SK-N-SH (cell line): ENCODE results near the gene CTTN. TPM values are rescaled to one million over a fixed set of nuclear protein-coding genes. Genes with fewer than 3 reads are reported as not detected.

Experiments
- CTCF ChIA-PET: fragments of 300-600, 350-600 bp; formaldehyde crosslinking; extraction: SDS; loops from one replicate; lab custom pipeline; 2021; lab: Yijun Ruan, JAX
- POLR2A ChIA-PET: fragments of 350-600 bp; sonication (Branson Sonifier 250); formaldehyde crosslinking; extraction: SDS; loops from one replicate; lab custom pipeline; 2020; ENCODE audit warnings: antibody characterized with exemption, inconsistent platforms; lab: Yijun Ruan, JAX
- DNase-seq: peaks from one replicate; pipeline ENCODE4 v3.0.0; 2012
- H2AFZ ChIP-seq: fragments of 200-600 bp; sonication (generic); 2 replicates; pipeline ENCODE4 v1.8.1; 2016; ENCODE audit warnings: antibody characterized with exemption, mild to moderate bottlenecking, low read depth
- H3F3A ChIP-seq: fragments of 200-600 bp; sonication (generic); replicated peaks from 2 replicates; pipeline ENCODE3; 2016; ENCODE audit warnings: antibody characterized with exemption, mild to moderate bottlenecking; ENCODE audit not compliant: insufficient read depth
- H3K27ac ChIP-seq, 2 experiments: fragments of 200-500 bp in 1 of 2; fragments of 200-600 bp in 1 of 2; sonication (Bioruptor generic) in 1 of 2; sonication (generic), shearing (Covaris generic) in 1 of 2; 2 replicates each; pipeline versions ENCODE4 v1.5.1 to v1.6.1; 2014 to 2016; ENCODE audit warnings: low read depth in 2 of 2, inconsistent platforms in 1 of 2, low read length in 1 of 2, mild to moderate bottlenecking in 1 of 2, mixed read lengths in 1 of 2
- H3K27me3 ChIP-seq: fragments of 200-600 bp; sonication (generic), shearing (Covaris generic); 2 replicates; pipeline ENCODE4 v1.6.1; 2016; ENCODE audit warnings: mixed run types; ENCODE audit not compliant: insufficient read depth
- H3K36me3 ChIP-seq, 2 experiments: fragments of 200-500 bp in 1 of 2; fragments of 200-600 bp in 1 of 2; sonication (Bioruptor generic) in 1 of 2; sonication (generic) in 1 of 2; replicated peaks in 1 of 2; 2 replicates each; pipeline versions ENCODE3 to v1.5.1; 2014 to 2016; ENCODE audit warnings: low read length in 1 of 2, mild to moderate bottlenecking in 1 of 2; ENCODE audit not compliant: insufficient read depth in 2 of 2, control insufficient read depth in 1 of 2
- H3K4me1 ChIP-seq, 2 experiments: fragments of 200-500 bp in 1 of 2; fragments of 200-600 bp in 1 of 2; sonication (Bioruptor generic) in 1 of 2; sonication (generic), shearing (Covaris generic) in 1 of 2; 2 replicates each; pipeline versions ENCODE4 v1.5.1 to v1.6.1; 2014 to 2016; ENCODE audit warnings: low read depth in 1 of 2, low read length in 1 of 2, mixed run types in 1 of 2; ENCODE audit not compliant: insufficient read depth in 2 of 2, control insufficient read depth in 1 of 2
- H3K4me2 ChIP-seq: fragments of 200-600 bp; sonication (generic), shearing (Covaris generic); 2 replicates; pipeline ENCODE4 v1.6.1; 2017; ENCODE audit warnings: mixed run types
- H3K4me3 ChIP-seq, 2 experiments: fragments of 200-500 bp in 1 of 2; fragments of 200-600 bp in 1 of 2; sonication (Bioruptor generic) in 1 of 2; sonication (generic), shearing (Covaris generic) in 1 of 2; 2 replicates each; pipeline versions ENCODE4 v1.5.1 to v1.8.1; 2014 to 2016; ENCODE audit warnings: low read depth in 2 of 2, inconsistent platforms in 1 of 2, low read length in 1 of 2, mild to moderate bottlenecking in 1 of 2, mixed read lengths in 1 of 2, moderate library complexity in 1 of 2
- H3K79me2 ChIP-seq: fragments of 200-600 bp; sonication (generic); 2 replicates; pipeline ENCODE4 v1.8.1; 2017; ENCODE audit warnings: mild to moderate bottlenecking; ENCODE audit not compliant: insufficient read depth
- H3K9ac ChIP-seq: fragments of 200-600 bp; sonication (generic); 2 replicates; pipeline ENCODE4 v1.6.1; 2017; ENCODE audit warnings: mixed run types
- H3K9me2 ChIP-seq: fragments of 200-600 bp; sonication (generic); 2 replicates; pipeline ENCODE4 v1.6.1; 2017; ENCODE audit warnings: mixed run types
- H3K9me3 ChIP-seq: fragments of 200-600 bp; sonication (generic); 2 replicates; pipeline ENCODE4 v1.6.1; 2017; ENCODE audit warnings: mixed run types, mild to moderate bottlenecking, moderate library complexity
- H4K20me1 ChIP-seq: fragments of 200-600 bp; sonication (generic); 2 replicates; pipeline ENCODE4 v1.6.1; 2017; ENCODE audit warnings: mild to moderate bottlenecking, mixed run types; ENCODE audit not compliant: insufficient read depth
- CHD2 ChIP-seq: fragments of 150-350 bp; IDR thresholded peaks from 2 replicates; pipeline ENCODE4 v1.6.1; 2018; ENCODE audit warnings: low read length; ENCODE audit not compliant: partially characterized antibody
- EZH2phosphoT487 ChIP-seq: fragments of 200-600 bp; sonication (generic); IDR thresholded peaks from 2 replicates; pipeline ENCODE4 v1.6.1; 2017; ENCODE audit warnings: low read depth, mixed run types, mild to moderate bottlenecking, antibody characterized with exemption, moderate library complexity, borderline replicate concordance
- FOXJ3 ChIP-seq: sonication (generic); formaldehyde crosslinking; IDR thresholded peaks from 2 replicates; pipeline ENCODE4 v1.5.1; 2020; ENCODE audit warnings: mild to moderate bottlenecking, missing genetic modification reagents
- FOXM1 ChIP-seq: IDR thresholded peaks from 2 replicates; pipeline ENCODE4 v1.4.0; 2012; ENCODE audit warnings: low read depth, mild to moderate bottlenecking
- GATA2 ChIP-seq: sonication (generic); formaldehyde crosslinking; IDR thresholded peaks from 2 replicates; pipeline ENCODE4 v1.5.0; 2020; ENCODE audit warnings: mild to moderate bottlenecking, missing genetic modification reagents
- JUND ChIP-seq: IDR thresholded peaks from 2 replicates; pipeline ENCODE4 v1.4.0; 2012
- NRF1 ChIP-seq: IDR thresholded peaks from 2 replicates; pipeline ENCODE4 v1.6.1; 2012; ENCODE audit warnings: low read depth, mild to moderate bottlenecking, low read length
- RAD21 ChIP-seq: IDR thresholded peaks from 2 replicates; pipeline ENCODE4 v1.6.1; 2012; ENCODE audit warnings: mild to moderate bottlenecking, low read length
- RCOR1 ChIP-seq: fragments of 150-350 bp; IDR thresholded peaks from 2 replicates; pipeline ENCODE4 v1.6.1; 2017; ENCODE audit warnings: antibody characterized with exemption, low read length
- RXRA ChIP-seq: IDR thresholded peaks from 2 replicates; pipeline ENCODE4 v1.4.0; 2012; ENCODE audit warnings: low read depth, mild to moderate bottlenecking, borderline replicate concordance
- SIN3A ChIP-seq: IDR thresholded peaks from 2 replicates; pipeline ENCODE4 v1.6.1; 2012; ENCODE audit warnings: low read depth, mild to moderate bottlenecking, low read length, moderate library complexity, borderline replicate concordance
- SMC3 ChIP-seq: IDR thresholded peaks from 2 replicates; pipeline ENCODE4 v1.6.1; 2012; ENCODE audit warnings: low read depth, low read length, improper control_type of control experiment
- TAF1 ChIP-seq: IDR thresholded peaks from 2 replicates; pipeline ENCODE4 v1.6.1; 2012; ENCODE audit warnings: low read depth, mild to moderate bottlenecking, low read length, moderate library complexity, borderline replicate concordance
- TCF12 ChIP-seq: IDR thresholded peaks from 2 replicates; pipeline ENCODE4 v1.4.0; 2012
- TEAD4 ChIP-seq: IDR thresholded peaks from 2 replicates; pipeline ENCODE4 v1.4.0; 2012; ENCODE audit warnings: mild to moderate bottlenecking, borderline replicate concordance; ENCODE audit not compliant: insufficient read depth
- YY1 ChIP-seq: IDR thresholded peaks from 2 replicates; pipeline ENCODE4 v1.4.0; 2012; ENCODE audit warnings: low read depth, mild to moderate bottlenecking
- WGBS: methylation state at CpG from one replicate; pipeline ENCODE4 v1.1.6; 2017; ENCODE audit warnings: low lambda C conversion rate; 5-methylcytosine and 5-hydroxymethylcytosine counted together
- polyA plus RNA-seq, 3 experiments: library from polyadenylated mRNA; depleted of rRNA; stranded (reverse); fragments of >200 nt; gene quantifications; 2 replicates each; pipeline ENCODE4 v1.2.3, GENCODE V29; 2012
- TF ChIP-seq, protein P1 (sequence below): IDR thresholded peaks from 2 replicates; pipeline ENCODE4 v1.4.0; 2012; ENCODE audit warnings: low read depth, borderline replicate concordance
- TF ChIP-seq, protein P2 (sequence below): IDR thresholded peaks from 2 replicates; pipeline ENCODE4; 2012
- TF ChIP-seq, protein P3 (sequence below): fragments of 150-350 bp; IDR thresholded peaks from 2 replicates; pipeline ENCODE4 v1.6.1; 2016; ENCODE audit warnings: mild to moderate bottlenecking, low read depth, low read length
- TF ChIP-seq, protein P4 (sequence below): fragments of 150-350 bp; IDR thresholded peaks from 2 replicates; pipeline ENCODE4 v1.6.1; 2017; ENCODE audit warnings: antibody characterized with exemption, low read length, low read depth, borderline replicate concordance

Gene CTTN
- polyA plus RNA-seq, 1 of the 3 experiments (the other 2 are of a cell fraction), result 243 TPM

DNA sequence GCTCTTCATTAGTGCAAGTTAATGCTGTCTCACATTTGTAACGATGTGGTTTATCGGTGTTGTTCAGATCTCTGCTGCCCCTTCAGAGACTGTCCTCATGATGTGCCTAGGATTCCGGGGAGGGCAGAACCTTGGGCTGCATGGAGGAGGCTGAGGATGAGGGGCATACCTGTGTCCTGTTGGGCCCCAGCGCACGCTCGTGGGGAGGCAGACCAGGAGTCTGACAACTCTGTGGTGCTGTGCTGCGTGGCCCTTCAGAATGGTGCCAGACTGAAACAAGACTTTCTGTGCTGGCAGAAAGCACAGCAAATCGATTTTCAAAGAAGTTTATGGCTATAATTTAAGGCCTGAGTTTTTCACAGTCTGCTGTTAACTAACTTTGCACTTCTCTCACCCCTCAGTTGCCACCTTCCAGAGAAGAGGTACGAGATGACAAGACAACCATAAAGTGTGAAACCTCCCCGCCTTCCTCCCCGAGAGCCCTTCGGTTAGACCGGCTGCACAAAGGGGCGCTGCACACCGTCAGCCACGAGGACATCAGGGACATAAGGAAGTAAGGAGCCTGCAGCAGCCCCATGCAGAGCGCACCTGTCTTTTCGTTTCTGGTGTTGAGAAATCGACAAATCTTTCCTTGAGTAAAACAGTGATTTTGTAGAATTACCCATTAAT, 44.3 kb upstream of the CTTN start:
- Histone ChIP-seq H3K9ac (no peak overlapping the region), H3K79me2 (no peaks in the 10 kb centered on the region; the same call in 1 of the 2 replicates), H3K36me3 (peaks cover 31 to 74% of the 10 kb centered on the region in 2 experiments), H4K20me1 (no peaks in the 10 kb centered on the region), H3K4me3 (no peak overlapping the region), H3K9me3 (no peaks in the 10 kb centered on the region), H3K9me2 (no peaks in the 10 kb centered on the region), H3K27me3 (no peaks in the 10 kb centered on the region), H3F3A (peaks cover 6% of the 10 kb centered on the region), H2AFZ (no peak overlapping the region), H3K27ac (no peak overlapping the region), H3K4me2 (no peak overlapping the region), H3K4me1 (no peaks in the 10 kb centered on the region)
- TF ChIP-seq JUND (no peak), YY1 (no peak), GATA2 (CRISPR knock-in tag) (no peak), SIN3A (no peak), FOXJ3 (CRISPR knock-in tag) (no peak), TCF12 (no peak), NRF1 (no peak), FOXM1 (no peak), RXRA (no peak), RCOR1 (no peak), EZH2phosphoT487 (no peak), RAD21 (no peak), CHD2 (no peak), TEAD4 (no peak), SMC3 (no peak), TAF1 (no peak)
- TF ChIP-seq, protein P1, sequence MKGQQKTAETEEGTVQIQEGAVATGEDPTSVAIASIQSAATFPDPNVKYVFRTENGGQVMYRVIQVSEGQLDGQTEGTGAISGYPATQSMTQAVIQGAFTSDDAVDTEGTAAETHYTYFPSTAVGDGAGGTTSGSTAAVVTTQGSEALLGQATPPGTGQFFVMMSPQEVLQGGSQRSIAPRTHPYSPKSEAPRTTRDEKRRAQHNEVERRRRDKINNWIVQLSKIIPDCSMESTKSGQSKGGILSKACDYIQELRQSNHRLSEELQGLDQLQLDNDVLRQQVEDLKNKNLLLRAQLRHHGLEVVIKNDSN, result no peak
- TF ChIP-seq, protein P2, sequence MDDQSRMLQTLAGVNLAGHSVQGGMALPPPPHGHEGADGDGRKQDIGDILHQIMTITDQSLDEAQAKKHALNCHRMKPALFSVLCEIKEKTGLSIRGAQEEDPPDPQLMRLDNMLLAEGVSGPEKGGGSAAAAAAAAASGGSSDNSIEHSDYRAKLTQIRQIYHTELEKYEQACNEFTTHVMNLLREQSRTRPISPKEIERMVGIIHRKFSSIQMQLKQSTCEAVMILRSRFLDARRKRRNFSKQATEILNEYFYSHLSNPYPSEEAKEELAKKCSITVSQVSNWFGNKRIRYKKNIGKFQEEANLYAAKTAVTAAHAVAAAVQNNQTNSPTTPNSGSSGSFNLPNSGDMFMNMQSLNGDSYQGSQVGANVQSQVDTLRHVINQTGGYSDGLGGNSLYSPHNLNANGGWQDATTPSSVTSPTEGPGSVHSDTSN, result no peak
- TF ChIP-seq, protein P3, sequence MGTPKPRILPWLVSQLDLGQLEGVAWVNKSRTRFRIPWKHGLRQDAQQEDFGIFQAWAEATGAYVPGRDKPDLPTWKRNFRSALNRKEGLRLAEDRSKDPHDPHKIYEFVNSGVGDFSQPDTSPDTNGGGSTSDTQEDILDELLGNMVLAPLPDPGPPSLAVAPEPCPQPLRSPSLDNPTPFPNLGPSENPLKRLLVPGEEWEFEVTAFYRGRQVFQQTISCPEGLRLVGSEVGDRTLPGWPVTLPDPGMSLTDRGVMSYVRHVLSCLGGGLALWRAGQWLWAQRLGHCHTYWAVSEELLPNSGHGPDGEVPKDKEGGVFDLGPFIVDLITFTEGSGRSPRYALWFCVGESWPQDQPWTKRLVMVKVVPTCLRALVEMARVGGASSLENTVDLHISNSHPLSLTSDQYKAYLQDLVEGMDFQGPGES, result no peak
- TF ChIP-seq, protein P4, sequence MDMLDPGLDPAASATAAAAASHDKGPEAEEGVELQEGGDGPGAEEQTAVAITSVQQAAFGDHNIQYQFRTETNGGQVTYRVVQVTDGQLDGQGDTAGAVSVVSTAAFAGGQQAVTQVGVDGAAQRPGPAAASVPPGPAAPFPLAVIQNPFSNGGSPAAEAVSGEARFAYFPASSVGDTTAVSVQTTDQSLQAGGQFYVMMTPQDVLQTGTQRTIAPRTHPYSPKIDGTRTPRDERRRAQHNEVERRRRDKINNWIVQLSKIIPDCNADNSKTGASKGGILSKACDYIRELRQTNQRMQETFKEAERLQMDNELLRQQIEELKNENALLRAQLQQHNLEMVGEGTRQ, result no peak
- CTCF ChIA-PET, result no interaction called here
- DNase-seq, result no peak
- 95% methylated on average over 19 of the region's 19 CpGs for WGBS
- POLR2A ChIA-PET, result no interaction called here
